HG03575 (cell line): Measurements from ENCODE around the gene ZNF789.
A peak's percentile ranks its signal among the peaks of the same experiment; 100 is the strongest.
"Not testable (repeated sequence)": the region's sequence is repeated elsewhere in the genome, so short reads cannot be mapped to it uniquely, and the experiment has no call there.

Experiments
- ATAC-seq: cut with Tn5 transposase; IDR thresholded peaks from one replicate; pipeline ENCODE4 v1.9.1; 2021; ENCODE audit not compliant: unreplicated experiment, insufficient number of reproducible peaks, low FRiP score; ENCODE audit errors: extremely low read depth

The ZNF789 gene

GRCh38 chr7:99472561-99473314, at the start of gene ZNF789:
Gene ZNF789 (plus strand): TSS chr7:99472890. CDS start chr7:99476457, 3,567 bp downstream.
- peak; percentile 28 for ATAC-seq

GRCh38 chr7:99424932-99425730, 47.6 kb upstream of the ZNF789 start:
- no peak for ATAC-seq

- ATAC-seq: no peak
Observed at GRCh38 chr7:99428972-99429566, 43.6 kb upstream of the ZNF789 start.

GRCh38 chr7:99429756-99430155, 42.9 kb upstream of the ZNF789 start:
- no peak for ATAC-seq

- ATAC-seq: not testable (repeated sequence)
Observed at GRCh38 chr7:99431756-99432540, 40.7 kb upstream of the ZNF789 start.

- ATAC-seq: no peak
Observed at GRCh38 chr7:99433158-99433557, 39.5 kb upstream of the ZNF789 start.

GRCh38 chr7:99437946-99438572, 34.6 kb upstream of the ZNF789 start:
- ATAC-seq: no peak

GRCh38 chr7:99438573-99439480, 33.9 kb upstream of the ZNF789 start, which contains the start of the genes CPSF4 and PTCD1:
Gene CPSF4 (plus strand): TSS chr7:99438943. CDS start chr7:99439083, 140 bp downstream.
Gene PTCD1 (minus strand): TSS chr7:99438798. CDS start chr7:99435242, 3,556 bp downstream.
- peak; percentile 42 for ATAC-seq

- no peak for ATAC-seq
Observed at GRCh38 chr7:99440195-99440594, 32.5 kb upstream of the ZNF789 start.

- no peak for ATAC-seq
Observed at GRCh38 chr7:99446096-99446495, 26.6 kb upstream of the ZNF789 start.

- no peak for ATAC-seq
Observed at GRCh38 chr7:99447943-99448342, 24.7 kb upstream of the ZNF789 start.

GRCh38 chr7:99448855-99449254, 23.8 kb upstream of the ZNF789 start:
- ATAC-seq: no peak

- ATAC-seq: no peak
Observed at GRCh38 chr7:99449326-99449725, 23.4 kb upstream of the ZNF789 start.

- ATAC-seq: no peak
Observed at GRCh38 chr7:99451936-99452335, 20.8 kb upstream of the ZNF789 start.

- no peak for ATAC-seq
Observed at GRCh38 chr7:99452541-99452940, 20.1 kb upstream of the ZNF789 start.

GRCh38 chr7:99453105-99453504, 19.6 kb upstream of the ZNF789 start:
- ATAC-seq: no peak

GRCh38 chr7:99455874-99456273, 16.8 kb upstream of the ZNF789 start:
- ATAC-seq: no peak

GRCh38 chr7:99456288-99456687, 16.4 kb upstream of the ZNF789 start:
- no peak for ATAC-seq
